Measurements from ENCODE around the gene PLEKHA7.

DNA sequence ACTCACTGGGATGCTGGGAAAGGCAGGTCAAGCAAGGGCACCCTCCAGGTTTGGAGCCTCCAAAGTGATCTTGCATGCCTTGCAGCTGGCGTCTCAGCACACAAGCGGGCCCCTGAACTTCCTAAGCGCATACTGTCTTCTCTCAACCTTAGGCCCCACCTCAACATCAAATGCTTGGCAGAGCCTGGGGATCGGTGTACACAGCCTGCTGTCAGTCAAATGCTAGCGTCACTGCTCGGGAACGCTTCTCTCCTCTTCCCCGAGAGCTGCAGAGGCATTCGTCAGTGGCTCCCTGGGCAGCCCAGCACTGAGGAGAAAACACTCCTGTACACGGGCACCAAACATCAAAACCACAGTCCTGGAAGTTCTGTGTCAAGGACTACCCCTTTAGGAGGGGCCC, 150.8 kb downstream of the PLEKHA7 start:
- TF ChIP-seq, protein P1, sequence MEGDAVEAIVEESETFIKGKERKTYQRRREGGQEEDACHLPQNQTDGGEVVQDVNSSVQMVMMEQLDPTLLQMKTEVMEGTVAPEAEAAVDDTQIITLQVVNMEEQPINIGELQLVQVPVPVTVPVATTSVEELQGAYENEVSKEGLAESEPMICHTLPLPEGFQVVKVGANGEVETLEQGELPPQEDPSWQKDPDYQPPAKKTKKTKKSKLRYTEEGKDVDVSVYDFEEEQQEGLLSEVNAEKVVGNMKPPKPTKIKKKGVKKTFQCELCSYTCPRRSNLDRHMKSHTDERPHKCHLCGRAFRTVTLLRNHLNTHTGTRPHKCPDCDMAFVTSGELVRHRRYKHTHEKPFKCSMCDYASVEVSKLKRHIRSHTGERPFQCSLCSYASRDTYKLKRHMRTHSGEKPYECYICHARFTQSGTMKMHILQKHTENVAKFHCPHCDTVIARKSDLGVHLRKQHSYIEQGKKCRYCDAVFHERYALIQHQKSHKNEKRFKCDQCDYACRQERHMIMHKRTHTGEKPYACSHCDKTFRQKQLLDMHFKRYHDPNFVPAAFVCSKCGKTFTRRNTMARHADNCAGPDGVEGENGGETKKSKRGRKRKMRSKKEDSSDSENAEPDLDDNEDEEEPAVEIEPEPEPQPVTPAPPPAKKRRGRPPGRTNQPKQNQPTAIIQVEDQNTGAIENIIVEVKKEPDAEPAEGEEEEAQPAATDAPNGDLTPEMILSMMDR (IDR thresholded peaks at IDR 0.05 in 4 of 5, conservative IDR thresholded peaks at IDR 0.05 in 1 of 5), result no peak
- TF ChIP-seq POLR2A (IDR thresholded peaks at IDR 0.05), result no peak
